Spleen (tissue), 11 donors: Measurements from ENCODE around the gene PHLDB2. TPM values are rescaled to one million over a fixed set of nuclear protein-coding genes. Genes with fewer than 3 reads are reported as not detected.
A peak's percentile ranks its signal among the peaks of the same experiment; 100 is the strongest.

Experiments used
- DNase-seq: peaks from one replicate; pipeline ENCODE4 v3.0.0-alpha.2; 2020
- H3K27ac ChIP-seq, 8 donors: fragments of 200-600 bp; sonication (generic) in 7 of 8; 1 replicate in 4 of 8; 2 replicates in 4 of 8; pipeline versions ENCODE4 v1.5.0 to v1.8.0; 2016 to 2021; ENCODE audit warnings: inconsistent platforms in 4 of 8, mild to moderate bottlenecking in 4 of 8, moderate library complexity in 1 of 8
- H3K27me3 ChIP-seq, 7 donors: fragments of 200-600 bp; sonication (generic) in 6 of 7; replicated peaks in 1 of 7; 1 replicate in 4 of 7; 2 replicates in 3 of 7; pipeline versions ENCODE4 v1.5.0 to v1.8.0; 2016 to 2021; ENCODE audit warnings: inconsistent platforms in 3 of 7, mild to moderate bottlenecking in 1 of 7
- H3K36me3 ChIP-seq, 6 donors: fragments of 200-600 bp; sonication (generic) in 5 of 6; 1 replicate in 4 of 6; 2 replicates in 2 of 6; pipeline versions ENCODE4 v1.5.0 to v1.8.0; 2016 to 2021; ENCODE audit warnings: inconsistent platforms in 2 of 6
- H3K4me1 ChIP-seq, 6 donors: fragments of 200-600 bp; sonication (generic) in 5 of 6; 1 replicate in 3 of 6; 2 replicates in 3 of 6; pipeline versions ENCODE4 v1.5.0 to v1.8.0; 2016 to 2021; ENCODE audit warnings: inconsistent platforms in 3 of 6
- H3K4me3 ChIP-seq, 8 donors: fragments of 200-600 bp; sonication (generic) in 7 of 8; 1 replicate in 4 of 8; 2 replicates in 4 of 8; pipeline versions ENCODE4 v1.5.0 to v1.8.0; 2016 to 2021; ENCODE audit warnings: inconsistent platforms in 4 of 8, mild to moderate bottlenecking in 4 of 8, moderate library complexity in 2 of 8
- H3K9me3 ChIP-seq, 8 donors: fragments of 200-600 bp; sonication (generic) in 7 of 8; 1 replicate in 4 of 8; 2 replicates in 4 of 8; pipeline versions ENCODE4 v1.5.0 to v1.8.0; 2016 to 2021; ENCODE audit warnings: inconsistent platforms in 4 of 8
- CTCF ChIP-seq, 11 experiments: fragments of 200-600 bp in 7 of 11; fragments of 450-650 bp in 4 of 11; sonication (generic) in 4 of 11; IDR thresholded peaks in 8 of 11; conservative IDR thresholded peaks in 3 of 11; 1 replicate in 7 of 11; 2 replicates in 4 of 11; pipeline versions ENCODE4 v1.4.0 to v1.8.0; 2016 to 2021; ENCODE audit warnings: antibody characterized with exemption in 11 of 11, inconsistent platforms in 4 of 11, mild to moderate bottlenecking in 1 of 11
- POLR2A ChIP-seq, 3 donors: fragments of 450-650 bp; IDR thresholded peaks; one replicate each; pipeline ENCODE4 v1.5.1; 2017; ENCODE audit warnings: antibody characterized with exemption in 3 of 3, mild to moderate bottlenecking in 1 of 3
- POLR2AphosphoS5 ChIP-seq, 3 donors: sonication (generic); formaldehyde crosslinking; IDR thresholded peaks; one replicate each; pipeline ENCODE4 v1.5.1; 2017; ENCODE audit warnings: antibody characterized with exemption in 3 of 3
- WGBS, 5 donors: extraction: QIAGEN DNeasy Blood & Tissue Kit in 3 of 5; methylation state at CpG; one replicate each; pipeline versions ENCODE4 v1.1.5 to v1.1.7; 2013 to 2018; 5-methylcytosine and 5-hydroxymethylcytosine counted together
- intact Hi-C: fragments of 100-400 bp; cut with DNase I; formaldehyde crosslinking; loops from one replicate; pipeline ENCODE4 v1.15.0; 2023; ENCODE audit warnings: low total_unique reads
- polyA plus RNA-seq, 3 donors: library from polyadenylated mRNA; stranded (reverse); fragments of 200-250 nt; gene quantifications; one replicate each; pipeline ENCODE4 v1.2.1, GENCODE V29; 2013
- total RNA-seq, 7 donors: library from RNA; depleted of rRNA in 3 of 7; stranded (reverse); fragments of >200 nt in 3 of 7; fragmentation: NEBNext Ultra II Directional in 4 of 7; extraction: Animal tissue kit (Norgen Biotek cat#: 25700) in 4 of 7; gene quantifications; one replicate each; pipeline versions ENCODE4 v1.1.0 to v1.2.1, GENCODE V29; 2016 to 2021
- donor health status: healthy with polysubstance abuse.
- donor health status: DM: no; HTN: no; CAD: no; lungs with moderate emphysema.
- donor health status: DM: no; HTN: no; CAD: no.
- donor health status: Bipolar disorder and iron deficiency.
- donor health status: healthy.
- donor health status: DM: no; HTN: no; CAD: no.
- donor health status: DM: yes; HTN: yes; CAD: no.

The PHLDB2 gene
- total and polyA plus RNA-seq, 10 donors: 4.7 to 78.6 (median 42.3) TPM

GRCh38 chr3:111848283-111848682, 10.8 kb upstream of the PHLDB2 start:
- intact Hi-C loops: no loop called here
- no peak for TF ChIP-seq POLR2A (IDR thresholded peaks at IDR 0.05)
- no peak for TF ChIP-seq POLR2AphosphoS5 (IDR thresholded peaks at IDR 0.05)
- no peak for TF ChIP-seq CTCF (IDR thresholded peaks at IDR 0.05 in 8 of 11, conservative IDR thresholded peaks at IDR 0.05 in 3 of 11)
- 65 to 89% (median 73%) methylated on average over 1 of the region's 1 CpG for WGBS, 5 donors
- H3K27me3 ChIP-seq: no peaks in the 10 kb centered on the region
- no peaks in the 10 kb centered on the region for H3K9me3 ChIP-seq
- H3K4me1 ChIP-seq: peaks cover 0 to 14% (median 3%) of the 10 kb centered on the region in 6 donors
- no peak for DNase-seq
- no peaks in the 10 kb centered on the region for H3K36me3 ChIP-seq
- H3K27ac ChIP-seq: no peak overlapping the region
- H3K4me3 ChIP-seq: no peak overlapping the region

DNA sequence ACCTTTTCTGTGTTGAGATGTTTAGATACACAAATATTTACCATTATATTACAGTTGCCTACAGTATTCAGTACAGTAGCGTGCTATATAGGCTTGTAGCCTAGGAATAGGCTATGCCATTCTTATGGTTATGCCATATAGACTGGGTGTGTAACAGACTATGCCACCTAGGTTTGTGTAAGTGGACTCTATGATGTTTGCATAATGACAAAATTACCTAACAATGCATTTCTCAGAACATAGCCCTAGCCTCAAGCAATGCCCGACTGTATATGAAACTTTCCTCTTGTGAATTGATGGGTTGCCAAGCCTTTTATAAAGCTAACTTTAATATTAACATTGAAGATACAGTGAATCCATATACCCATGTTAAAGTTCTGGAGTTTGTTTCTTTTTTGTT, 10.3 kb upstream of the PHLDB2 start:
- TF ChIP-seq POLR2AphosphoS5 (IDR thresholded peaks at IDR 0.05) (no peak), CTCF (IDR thresholded peaks at IDR 0.05 in 8 of 11, conservative IDR thresholded peaks at IDR 0.05 in 3 of 11) (no peak), POLR2A (IDR thresholded peaks at IDR 0.05) (no peak)
- DNase-seq: no peak
- Histone ChIP-seq H3K27me3 (no peaks in the 10 kb centered on the region), H3K36me3 (no peaks in the 10 kb centered on the region), H3K4me1 (peaks cover 0 to 14% (median 3%) of the 10 kb centered on the region in 6 donors), H3K27ac (no peak overlapping the region), H3K4me3 (no peak overlapping the region), H3K9me3 (no peaks in the 10 kb centered on the region)
- intact Hi-C loops: no loop called here
- 39 to 46% (median 45%) methylated on average over 2 of the region's 2 CpGs for WGBS, 5 donors

DNA sequence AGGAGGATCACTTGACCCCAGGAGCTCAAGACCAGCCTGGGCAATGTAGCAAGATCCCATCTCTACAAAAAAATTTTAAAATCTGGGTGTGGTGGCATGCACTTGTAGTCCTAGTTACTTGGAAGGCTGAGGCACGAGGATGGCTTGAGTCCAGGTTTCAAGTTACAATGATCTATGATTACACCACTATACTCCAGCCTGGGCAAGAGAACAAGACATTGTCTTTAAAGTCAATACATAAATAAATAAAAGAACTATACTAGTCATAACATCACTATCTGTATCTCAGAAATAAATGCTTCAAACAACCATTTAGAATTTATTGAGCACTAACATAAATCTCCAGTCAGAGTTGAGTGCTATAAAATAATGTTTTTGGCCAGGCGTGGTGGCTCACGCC, 8.5 kb upstream of the PHLDB2 start:
- peaks cover 0 to 14% (median 3%) of the 10 kb centered on the region in 6 donors for H3K4me1 ChIP-seq
- no peak overlapping the region for H3K4me3 ChIP-seq
- DNase-seq: no peak
- 86 to 95% (median 94%) methylated on average over 3 of the region's 3 CpGs for WGBS, 5 donors
- H3K9me3 ChIP-seq: no peaks in the 10 kb centered on the region
- intact Hi-C loops: no loop called here
- no peaks in the 10 kb centered on the region for H3K36me3 ChIP-seq
- TF ChIP-seq CTCF (IDR thresholded peaks at IDR 0.05 in 8 of 11, conservative IDR thresholded peaks at IDR 0.05 in 3 of 11) (no peak), POLR2A (IDR thresholded peaks at IDR 0.05) (no peak), POLR2AphosphoS5 (IDR thresholded peaks at IDR 0.05) (no peak)
- H3K27ac ChIP-seq: no peak overlapping the region
- H3K27me3 ChIP-seq: no peaks in the 10 kb centered on the region

GRCh38 chr3:111851511-111851954, 7.5 kb upstream of the PHLDB2 start:
- TF ChIP-seq CTCF (IDR thresholded peaks at IDR 0.05 in 8 of 11, conservative IDR thresholded peaks at IDR 0.05 in 3 of 11): no peak
- WGBS, 5 donors: 15 to 21% (median 18%) methylated on average over 8 of the region's 8 CpGs
- intact Hi-C loops: no loop called here

More at GRCh38 chr3:111851511-111851954, 7.5 kb upstream of the PHLDB2 start:
- H3K27ac ChIP-seq: peak overlapping the region; percentile 33 to 67 (median 54)
- no peaks in the 10 kb centered on the region for H3K36me3 ChIP-seq
- H3K4me1 ChIP-seq: peaks cover 0 to 14% (median 3%) of the 10 kb centered on the region in 6 donors
- H3K4me3 ChIP-seq: no peak overlapping the region
- H3K9me3 ChIP-seq: no peaks in the 10 kb centered on the region
- H3K27me3 ChIP-seq: no peaks in the 10 kb centered on the region
- DNase-seq: no peak
